Stimulated activated memory B cell treated with anti-CD40 and anti-IgM and Interleukin-4, amounts not matched to agents 10 μg/mL and 1 μg/mL and 100 μg/mL, for 72 hours (primary cell): ENCODE results near the gene TAF9B.
"Not testable (repeated sequence)": the region's sequence is repeated elsewhere in the genome, so short reads cannot be mapped to it uniquely, and the experiment has no call there.

Source experiments
- ATAC-seq: fragments of 150-1000 bp; cut with Tn5 transposase; 2 replicates; pipeline ENCODE4 v1.10.0; 2021
- H3K27ac Mint-ChIP-seq: one replicate; pipeline ENCODE4 v1.8.0; 2022; ENCODE audit warnings: mild to moderate bottlenecking, mixed read lengths
- H3K27me3 Mint-ChIP-seq: one replicate; pipeline ENCODE4 v1.8.0; 2022; ENCODE audit warnings: mixed read lengths
- H3K36me3 Mint-ChIP-seq: one replicate; pipeline ENCODE4 v1.8.0; 2022; ENCODE audit warnings: mixed read lengths
- H3K4me1 Mint-ChIP-seq: one replicate; pipeline ENCODE4 v1.8.0; 2022; ENCODE audit warnings: mixed read lengths
- H3K4me3 Mint-ChIP-seq: one replicate; pipeline ENCODE4 v1.8.0; 2022; ENCODE audit warnings: mild to moderate bottlenecking, moderate library complexity, mixed read lengths
- H3K9me3 Mint-ChIP-seq: one replicate; pipeline ENCODE4 v1.8.0; 2022; ENCODE audit warnings: mixed read lengths

TAF9B gene

GRCh38 chrX:78139160-78140123, at the start of gene TAF9B:
Gene TAF9B, minus strand, starts transcription at chrX:78139650. Its CDS starts 39 bp downstream, at chrX:78139611.
- Mint-ChIP-seq H3K27ac (peak within 1 kb of the TSS; percentile 88), H3K9me3 (no peaks in the 10 kb centered on the region), H3K27me3 (no peaks in the 10 kb centered on the region), H3K4me1 (peaks cover 7% of the 10 kb centered on the region), H3K4me3 (peak within 1 kb of the TSS; percentile 93), H3K36me3 (no peaks in the 10 kb centered on the region)
- peak; percentile 98 for ATAC-seq

- no peak overlapping the region for H3K4me3 Mint-ChIP-seq
- no peaks in the 10 kb centered on the region for H3K36me3 Mint-ChIP-seq
- no peak for ATAC-seq
- peaks cover 9% of the 10 kb centered on the region for H3K27me3 Mint-ChIP-seq
- no peaks in the 10 kb centered on the region for H3K4me1 Mint-ChIP-seq
- no peak overlapping the region for H3K27ac Mint-ChIP-seq
- H3K9me3 Mint-ChIP-seq = peaks cover 3% of the 10 kb centered on the region
Measured at GRCh38 chrX:78182881-78183280, 43.4 kb upstream of the TAF9B start.

- no peak overlapping the region for H3K27ac Mint-ChIP-seq
- H3K27me3 Mint-ChIP-seq = peaks cover 9% of the 10 kb centered on the region
- H3K4me3 Mint-ChIP-seq = no peak overlapping the region
- H3K9me3 Mint-ChIP-seq = peaks cover 3% of the 10 kb centered on the region
- H3K36me3 Mint-ChIP-seq = no peaks in the 10 kb centered on the region
- H3K4me1 Mint-ChIP-seq = no peaks in the 10 kb centered on the region
- no peak for ATAC-seq
Measured at GRCh38 chrX:78181307-78181706, 41.9 kb upstream of the TAF9B start.

GRCh38 chrX:78168065-78168464, 28.6 kb upstream of the TAF9B start:
- Mint-ChIP-seq H3K36me3 (no peaks in the 10 kb centered on the region), H3K4me3 (no peak overlapping the region), H3K9me3 (no peaks in the 10 kb centered on the region), H3K27me3 (no peaks in the 10 kb centered on the region), H3K27ac (no peak overlapping the region), H3K4me1 (no peaks in the 10 kb centered on the region)
- ATAC-seq = no peak

- Mint-ChIP-seq H3K27me3 (no peaks in the 10 kb centered on the region), H3K27ac (no peak overlapping the region), H3K4me3 (no peak overlapping the region), H3K4me1 (peaks cover 6% of the 10 kb centered on the region), H3K9me3 (no peaks in the 10 kb centered on the region), H3K36me3 (no peaks in the 10 kb centered on the region)
- ATAC-seq = no peak
Measured at GRCh38 chrX:78165425-78165824, 26.0 kb upstream of the TAF9B start.

GRCh38 chrX:78163175-78163574, 23.7 kb upstream of the TAF9B start:
- not testable (repeated sequence) for H3K9me3 Mint-ChIP-seq, H3K4me1 Mint-ChIP-seq, H3K27ac Mint-ChIP-seq, H3K4me3 Mint-ChIP-seq, H3K27me3 Mint-ChIP-seq, H3K36me3 Mint-ChIP-seq, ATAC-seq

- not testable (repeated sequence) for ATAC-seq, H3K4me1 Mint-ChIP-seq, H3K27me3 Mint-ChIP-seq, H3K27ac Mint-ChIP-seq, H3K4me3 Mint-ChIP-seq, H3K36me3 Mint-ChIP-seq, H3K9me3 Mint-ChIP-seq
Measured at GRCh38 chrX:78160711-78161110, 21.3 kb upstream of the TAF9B start.

- H3K4me3 Mint-ChIP-seq, ATAC-seq, H3K27ac Mint-ChIP-seq, H3K27me3 Mint-ChIP-seq, H3K9me3 Mint-ChIP-seq, H3K36me3 Mint-ChIP-seq, H3K4me1 Mint-ChIP-seq: not testable (repeated sequence)
Measured at GRCh38 chrX:78157846-78158245, 18.4 kb upstream of the TAF9B start.

- H3K4me1 Mint-ChIP-seq, ATAC-seq, H3K27ac Mint-ChIP-seq, H3K27me3 Mint-ChIP-seq, H3K36me3 Mint-ChIP-seq, H3K4me3 Mint-ChIP-seq, H3K9me3 Mint-ChIP-seq: not testable (repeated sequence)
Measured at GRCh38 chrX:78157373-78157772, 17.9 kb upstream of the TAF9B start.

- not testable (repeated sequence) for H3K27ac Mint-ChIP-seq, H3K9me3 Mint-ChIP-seq, H3K4me3 Mint-ChIP-seq, ATAC-seq, H3K36me3 Mint-ChIP-seq, H3K4me1 Mint-ChIP-seq, H3K27me3 Mint-ChIP-seq
Measured at GRCh38 chrX:78147002-78147540, 7.6 kb upstream of the TAF9B start.

GRCh38 chrX:78140206-78140605, 756 bp upstream of the TAF9B start:
- ATAC-seq = no peak
- peaks cover 7% of the 10 kb centered on the region for H3K4me1 Mint-ChIP-seq
- peak overlapping the region; percentile 88 for H3K27ac Mint-ChIP-seq
- H3K36me3 Mint-ChIP-seq = no peaks in the 10 kb centered on the region
- H3K27me3 Mint-ChIP-seq = no peaks in the 10 kb centered on the region
- no peaks in the 10 kb centered on the region for H3K9me3 Mint-ChIP-seq
- H3K4me3 Mint-ChIP-seq = peak overlapping the region; percentile 93

GRCh38 chrX:78133238-78133960, 6.1 kb downstream of the TAF9B start:
- H3K27me3 Mint-ChIP-seq = no peaks in the 10 kb centered on the region
- no peaks in the 10 kb centered on the region for H3K4me1 Mint-ChIP-seq
- no peak for ATAC-seq
- H3K9me3 Mint-ChIP-seq = no peaks in the 10 kb centered on the region
- peaks cover 5% of the 10 kb centered on the region for H3K36me3 Mint-ChIP-seq
- no peak overlapping the region for H3K27ac Mint-ChIP-seq
- H3K4me3 Mint-ChIP-seq = no peak overlapping the region

GRCh38 chrX:78131117-78131516, 8.3 kb downstream of the TAF9B start:
- H3K36me3 Mint-ChIP-seq = peaks cover 10% of the 10 kb centered on the region
- no peaks in the 10 kb centered on the region for H3K9me3 Mint-ChIP-seq
- no peak overlapping the region for H3K4me3 Mint-ChIP-seq
- H3K27ac Mint-ChIP-seq = peak overlapping the region; percentile 12
- no peaks in the 10 kb centered on the region for H3K4me1 Mint-ChIP-seq
- H3K27me3 Mint-ChIP-seq = no peaks in the 10 kb centered on the region
- ATAC-seq = no peak

GRCh38 chrX:78130396-78130795, 9.1 kb downstream of the TAF9B start:
- Mint-ChIP-seq H3K36me3 (peaks cover 12% of the 10 kb centered on the region), H3K27ac (peak overlapping the region; percentile 12), H3K27me3 (no peaks in the 10 kb centered on the region), H3K4me3 (no peak overlapping the region), H3K4me1 (no peaks in the 10 kb centered on the region), H3K9me3 (no peaks in the 10 kb centered on the region)
- no peak for ATAC-seq

- Mint-ChIP-seq H3K27ac (no peak overlapping the region), H3K27me3 (no peaks in the 10 kb centered on the region), H3K4me3 (no peak overlapping the region), H3K4me1 (no peaks in the 10 kb centered on the region), H3K36me3 (peaks cover 16% of the 10 kb centered on the region), H3K9me3 (no peaks in the 10 kb centered on the region)
- ATAC-seq = no peak
Measured at GRCh38 chrX:78129714-78130113, 9.7 kb downstream of the TAF9B start.
